GM21390 (cell line): ENCODE measurements around the gene AXIN1.

Experiments
- ATAC-seq: cut with Tn5 transposase; IDR thresholded peaks from one replicate; pipeline ENCODE4 v1.9.1; 2021; ENCODE audit not compliant: unreplicated experiment

AXIN1 gene

GRCh38 chr16:253833-254232 lies 98.7 kb downstream of the AXIN1 start:
- no peak for ATAC-seq

GRCh38 chr16:252366-253337 lies 99.9 kb downstream of the AXIN1 start:
- no peak for ATAC-seq

GRCh38 chr16:249431-249830 lies 103.1 kb downstream of the AXIN1 start:
- ATAC-seq, result no peak

GRCh38 chr16:247027-247426 lies 105.5 kb downstream of the AXIN1 start:
- no peak for ATAC-seq

GRCh38 chr16:245105-245504 lies 107.4 kb downstream of the AXIN1 start:
- no peak for ATAC-seq

GRCh38 chr16:243348-243747 lies 109.2 kb downstream of the AXIN1 start:
- ATAC-seq, result no peak

- no peak for ATAC-seq
These were observed 110.2 kb downstream of the AXIN1 start for GRCh38 chr16:242281-242680.

GRCh38 chr16:240559-240958 lies 112.0 kb downstream of the AXIN1 start:
- ATAC-seq, result no peak

- ATAC-seq, result no peak
These were observed 112.6 kb downstream of the AXIN1 start for GRCh38 chr16:239948-240277.
